GM23338 (cell line): ENCODE data around the gene SRP72. TPM values are rescaled to one million over a fixed set of nuclear protein-coding genes. Genes with fewer than 3 reads are reported as not detected.

ENCODE experiments used
- ATAC-seq: fragments of 200-7000 bp; cut with Tn5 transposase; 3 replicates; pipeline ENCODE4 v1.9.1; 2020
- DNase-seq: peaks from one replicate; pipeline ENCODE4 v3.0.0-alpha.2; 2015; ENCODE audit warnings: low spot score
- H2AFZ ChIP-seq: fragments of 200-600 bp; sonication (generic); 2 replicates; pipeline ENCODE4 v1.8.0; 2016; ENCODE audit warnings: antibody characterized with exemption, mild to moderate bottlenecking, moderate library complexity
- H3F3A ChIP-seq: fragments of 200-600 bp; sonication (generic); replicated peaks from 2 replicates; pipeline ENCODE4 v1.8.0; 2017; ENCODE audit warnings: antibody characterized with exemption, mixed run types, low read depth
- H3K27ac ChIP-seq: fragments of 200-600 bp; sonication (generic); 2 replicates; pipeline ENCODE4 v1.6.1; 2016; ENCODE audit warnings: low read depth
- H3K27me3 ChIP-seq: fragments of 200-600 bp; sonication (generic); 2 replicates; pipeline ENCODE4 v1.8.0; 2016; ENCODE audit warnings: mild to moderate bottlenecking, mixed run types, moderate library complexity; ENCODE audit not compliant: insufficient read depth
- H3K36me3 ChIP-seq: fragments of 200-600 bp; sonication (generic); 2 replicates; pipeline ENCODE4 v1.8.0; 2016; ENCODE audit warnings: mild to moderate bottlenecking; ENCODE audit not compliant: insufficient read depth
- H3K4me1 ChIP-seq: fragments of 200-600 bp; sonication (generic); 2 replicates; pipeline ENCODE4 v1.8.0; 2016; ENCODE audit warnings: mild to moderate bottlenecking, moderate library complexity; ENCODE audit not compliant: insufficient read depth
- H3K4me2 ChIP-seq: fragments of 200-600 bp; sonication (generic); 2 replicates; pipeline ENCODE4 v1.7.1; 2017; ENCODE audit warnings: mixed run types
- H3K4me3 ChIP-seq: fragments of 200-600 bp; sonication (generic); 2 replicates; pipeline ENCODE4 v1.6.1; 2016; ENCODE audit warnings: mixed run types
- H3K79me2 ChIP-seq: fragments of 200-600 bp; sonication (generic); replicated peaks from 2 replicates; pipeline ENCODE4 v1.8.0; 2017; ENCODE audit warnings: mild to moderate bottlenecking; ENCODE audit not compliant: insufficient read depth
- H3K9me2 ChIP-seq: fragments of 200-600 bp; sonication (generic); 2 replicates; pipeline ENCODE4 v1.8.0; 2017; ENCODE audit not compliant: insufficient read depth
- H4K20me1 ChIP-seq: fragments of 200-600 bp; sonication (generic); replicated peaks from 2 replicates; pipeline ENCODE4 v1.8.0; 2017; ENCODE audit warnings: mild to moderate bottlenecking; ENCODE audit not compliant: insufficient read depth
- H3K27ac Mint-ChIP-seq: 2 replicates; pipeline ENCODE4 v1.8.0; 2020; ENCODE audit warnings: inconsistent platforms, mild to moderate bottlenecking, moderate library complexity, mixed read lengths
- H3K27me3 Mint-ChIP-seq: 3 replicates; pipeline ENCODE4 v1.8.0; 2022; ENCODE audit warnings: low read depth, mild to moderate bottlenecking, moderate library complexity, mixed read lengths, inconsistent platforms; ENCODE audit not compliant: insufficient read depth, poor library complexity
- H3K36me3 Mint-ChIP-seq: 3 replicates; pipeline ENCODE4 v1.8.0; 2021; ENCODE audit warnings: low read depth, mild to moderate bottlenecking, inconsistent platforms, moderate library complexity, mixed read lengths
- H3K4me1 Mint-ChIP-seq: 3 replicates; pipeline ENCODE4 v1.8.0; 2020; ENCODE audit warnings: mild to moderate bottlenecking, inconsistent platforms, mixed read lengths
- H3K4me3 Mint-ChIP-seq: 3 replicates; pipeline ENCODE4 v1.8.0; 2021; ENCODE audit warnings: moderate library complexity, mild to moderate bottlenecking, inconsistent platforms, mixed read lengths
- H3K9me3 Mint-ChIP-seq: 3 replicates; pipeline ENCODE4 v1.8.0; 2020; ENCODE audit warnings: moderate library complexity, mild to moderate bottlenecking, inconsistent platforms, mixed read lengths
- CREB1 ChIP-seq: fragments of 250-450 bp; sonication (Bioruptor Pico); IDR thresholded peaks from 2 replicates; pipeline ENCODE4 v1.5.0; 2020; ENCODE audit warnings: low read depth, mild to moderate bottlenecking, moderate library complexity
- CTCF ChIP-seq, 2 experiments: fragments of 200-600 bp in 1 of 2; sonication (generic) in 1 of 2; conservative IDR thresholded peaks; 2 replicates each; pipeline versions ENCODE4 v1.5.1 to v1.6.1; 2016 to 2017; ENCODE audit warnings: antibody characterized with exemption in 2 of 2, low read depth in 2 of 2, mild to moderate bottlenecking in 2 of 2, moderate library complexity in 1 of 2
- EZH2 ChIP-seq: fragments of 200-600 bp; sonication (generic); IDR thresholded peaks from one replicate; pipeline ENCODE4 v1.8.0; 2017; ENCODE audit warnings: antibody characterized with exemption, mild to moderate bottlenecking, low read depth; ENCODE audit not compliant: unreplicated experiment
- EZH2phosphoT487 ChIP-seq: fragments of 200-600 bp; sonication (generic); IDR thresholded peaks from one replicate; pipeline ENCODE4 v1.8.1; 2018; ENCODE audit warnings: antibody characterized with exemption; ENCODE audit not compliant: unreplicated experiment
- JUNB ChIP-seq: IDR thresholded peaks from one replicate; pipeline ENCODE4 v1.6.1; 2016; ENCODE audit warnings: antibody characterized with exemption; ENCODE audit not compliant: unreplicated experiment
- NANOG ChIP-seq: IDR thresholded peaks from 2 replicates; pipeline ENCODE4 v1.6.1; 2016; ENCODE audit warnings: antibody characterized with exemption, borderline replicate concordance
- POLR2AphosphoS5 ChIP-seq: IDR thresholded peaks from 2 replicates; pipeline ENCODE4 v1.6.1; 2016; ENCODE audit warnings: antibody characterized with exemption, low read depth
- REST ChIP-seq: IDR thresholded peaks from one replicate; pipeline ENCODE4 v1.6.1; 2018; ENCODE audit warnings: antibody characterized with exemption; ENCODE audit not compliant: unreplicated experiment
- STAT1 ChIP-seq: IDR thresholded peaks from one replicate; pipeline ENCODE4 v1.6.1; 2016; ENCODE audit warnings: antibody characterized with exemption; ENCODE audit not compliant: unreplicated experiment
- ZNF114 ChIP-seq: fragments of 250-450 bp; sonication (Bioruptor Pico); IDR thresholded peaks from 2 replicates; pipeline ENCODE4 v1.5.0; 2020; ENCODE audit warnings: mild to moderate bottlenecking, moderate library complexity
- ZNF331 ChIP-seq: fragments of 250-450 bp; sonication (Bioruptor Pico); IDR thresholded peaks from 2 replicates; pipeline ENCODE4 v1.5.0; 2020; ENCODE audit warnings: low read depth, mild to moderate bottlenecking, moderate library complexity
- polyA plus RNA-seq: library from polyadenylated mRNA; unstranded; fragments of >200 nt; fragmentation: Nextera tagmentation; extraction: Ambion mirVana; gene quantifications from 2 replicates; pipeline ENCODE4 v1.2.1, GENCODE V29; 2016
- total RNA-seq: library from RNA; depleted of rRNA; stranded (reverse); fragments of >200 nt; shearing (Covaris generic); gene quantifications from 2 replicates; pipeline ENCODE4 v1.2.3, GENCODE V29; 2014
- TF ChIP-seq, protein P1 (sequence below): fragments of 250-450 bp; sonication (Bioruptor Pico); IDR thresholded peaks from 2 replicates; pipeline ENCODE4 v1.5.0; 2020; ENCODE audit warnings: mild to moderate bottlenecking, moderate library complexity
- TF ChIP-seq, protein P2 (sequence below): IDR thresholded peaks from 2 replicates; pipeline ENCODE4 v1.6.1; 2016; ENCODE audit warnings: antibody characterized with exemption

The SRP72 gene
- total and polyA plus RNA-seq, 2 experiments from 2014 or later = 84.6 to 174 TPM

- Mint-ChIP-seq H3K4me1 (no peaks in the 10 kb centered on the region), H3K9me3 (no peaks in the 10 kb centered on the region), H3K4me3 (no peak overlapping the region), H3K27ac (no peak overlapping the region), H3K27me3 (no peaks in the 10 kb centered on the region), H3K36me3 (no peaks in the 10 kb centered on the region)
- Histone ChIP-seq H2AFZ (no peak overlapping the region), H3F3A (no peaks in the 10 kb centered on the region), H3K4me2 (no peak overlapping the region), H4K20me1 (no peaks in the 10 kb centered on the region), H3K27me3 (no peaks in the 10 kb centered on the region), H3K36me3 (no peaks in the 10 kb centered on the region), H3K9me2 (no peaks in the 10 kb centered on the region), H3K79me2 (no peaks in the 10 kb centered on the region), H3K4me3 (no peak overlapping the region), H3K27ac (no peak overlapping the region), H3K4me1 (no peaks in the 10 kb centered on the region)
- ATAC-seq (no peak), DNase-seq (no peak)
- TF ChIP-seq EZH2phosphoT487 (no peak), NANOG (no peak), EZH2 (no peak), REST (no peak), CREB1 (CRISPR knock-in tag) (no peak), JUNB (no peak), POLR2AphosphoS5 (no peak), STAT1 (no peak), ZNF114 (CRISPR knock-in tag) (no peak), ZNF331 (CRISPR knock-in tag) (no peak), CTCF (conservative IDR thresholded peaks at IDR 0.05; ENCODE audit: low read depth in 2 of 2) (no peak)
- TF ChIP-seq, protein P1, sequence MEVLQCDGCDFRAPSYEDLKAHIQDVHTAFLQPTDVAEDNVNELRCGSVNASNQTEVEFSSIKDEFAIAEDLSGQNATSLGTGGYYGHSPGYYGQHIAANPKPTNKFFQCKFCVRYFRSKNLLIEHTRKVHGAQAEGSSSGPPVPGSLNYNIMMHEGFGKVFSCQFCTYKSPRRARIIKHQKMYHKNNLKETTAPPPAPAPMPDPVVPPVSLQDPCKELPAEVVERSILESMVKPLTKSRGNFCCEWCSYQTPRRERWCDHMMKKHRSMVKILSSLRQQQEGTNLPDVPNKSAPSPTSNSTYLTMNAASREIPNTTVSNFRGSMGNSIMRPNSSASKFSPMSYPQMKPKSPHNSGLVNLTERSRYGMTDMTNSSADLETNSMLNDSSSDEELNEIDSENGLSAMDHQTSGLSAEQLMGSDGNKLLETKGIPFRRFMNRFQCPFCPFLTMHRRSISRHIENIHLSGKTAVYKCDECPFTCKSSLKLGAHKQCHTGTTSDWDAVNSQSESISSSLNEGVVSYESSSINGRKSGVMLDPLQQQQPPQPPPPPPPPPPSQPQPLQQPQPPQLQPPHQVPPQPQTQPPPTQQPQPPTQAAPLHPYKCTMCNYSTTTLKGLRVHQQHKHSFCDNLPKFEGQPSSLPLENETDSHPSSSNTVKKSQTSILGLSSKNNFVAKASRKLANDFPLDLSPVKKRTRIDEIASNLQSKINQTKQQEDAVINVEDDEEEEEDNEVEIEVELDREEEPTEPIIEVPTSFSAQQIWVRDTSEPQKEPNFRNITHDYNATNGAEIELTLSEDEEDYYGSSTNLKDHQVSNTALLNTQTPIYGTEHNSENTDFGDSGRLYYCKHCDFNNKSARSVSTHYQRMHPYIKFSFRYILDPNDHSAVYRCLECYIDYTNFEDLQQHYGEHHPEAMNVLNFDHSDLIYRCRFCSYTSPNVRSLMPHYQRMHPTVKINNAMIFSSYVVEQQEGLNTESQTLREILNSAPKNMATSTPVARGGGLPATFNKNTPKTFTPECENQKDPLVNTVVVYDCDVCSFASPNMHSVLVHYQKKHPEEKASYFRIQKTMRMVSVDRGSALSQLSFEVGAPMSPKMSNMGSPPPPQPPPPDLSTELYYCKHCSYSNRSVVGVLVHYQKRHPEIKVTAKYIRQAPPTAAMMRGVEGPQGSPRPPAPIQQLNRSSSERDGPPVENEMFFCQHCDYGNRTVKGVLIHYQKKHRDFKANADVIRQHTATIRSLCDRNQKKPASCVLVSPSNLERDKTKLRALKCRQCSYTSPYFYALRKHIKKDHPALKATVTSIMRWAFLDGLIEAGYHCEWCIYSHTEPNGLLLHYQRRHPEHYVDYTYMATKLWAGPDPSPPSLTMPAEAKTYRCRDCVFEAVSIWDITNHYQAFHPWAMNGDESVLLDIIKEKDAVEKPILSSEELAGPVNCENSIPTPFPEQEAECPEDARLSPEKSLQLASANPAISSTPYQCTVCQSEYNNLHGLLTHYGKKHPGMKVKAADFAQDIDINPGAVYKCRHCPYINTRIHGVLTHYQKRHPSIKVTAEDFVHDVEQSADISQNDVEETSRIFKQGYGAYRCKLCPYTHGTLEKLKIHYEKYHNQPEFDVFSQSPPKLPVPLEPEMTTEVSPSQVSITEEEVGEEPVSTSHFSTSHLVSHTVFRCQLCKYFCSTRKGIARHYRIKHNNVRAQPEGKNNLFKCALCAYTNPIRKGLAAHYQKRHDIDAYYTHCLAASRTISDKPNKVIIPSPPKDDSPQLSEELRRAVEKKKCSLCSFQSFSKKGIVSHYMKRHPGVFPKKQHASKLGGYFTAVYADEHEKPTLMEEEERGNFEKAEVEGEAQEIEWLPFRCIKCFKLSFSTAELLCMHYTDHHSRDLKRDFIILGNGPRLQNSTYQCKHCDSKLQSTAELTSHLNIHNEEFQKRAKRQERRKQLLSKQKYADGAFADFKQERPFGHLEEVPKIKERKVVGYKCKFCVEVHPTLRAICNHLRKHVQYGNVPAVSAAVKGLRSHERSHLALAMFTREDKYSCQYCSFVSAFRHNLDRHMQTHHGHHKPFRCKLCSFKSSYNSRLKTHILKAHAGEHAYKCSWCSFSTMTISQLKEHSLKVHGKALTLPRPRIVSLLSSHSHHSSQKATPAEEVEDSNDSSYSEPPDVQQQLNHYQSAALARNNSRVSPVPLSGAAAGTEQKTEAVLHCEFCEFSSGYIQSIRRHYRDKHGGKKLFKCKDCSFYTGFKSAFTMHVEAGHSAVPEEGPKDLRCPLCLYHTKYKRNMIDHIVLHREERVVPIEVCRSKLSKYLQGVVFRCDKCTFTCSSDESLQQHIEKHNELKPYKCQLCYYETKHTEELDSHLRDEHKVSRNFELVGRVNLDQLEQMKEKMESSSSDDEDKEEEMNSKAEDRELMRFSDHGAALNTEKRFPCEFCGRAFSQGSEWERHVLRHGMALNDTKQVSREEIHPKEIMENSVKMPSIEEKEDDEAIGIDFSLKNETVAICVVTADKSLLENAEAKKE (CRISPR knock-in tag) = no peak
- TF ChIP-seq, protein P2, sequence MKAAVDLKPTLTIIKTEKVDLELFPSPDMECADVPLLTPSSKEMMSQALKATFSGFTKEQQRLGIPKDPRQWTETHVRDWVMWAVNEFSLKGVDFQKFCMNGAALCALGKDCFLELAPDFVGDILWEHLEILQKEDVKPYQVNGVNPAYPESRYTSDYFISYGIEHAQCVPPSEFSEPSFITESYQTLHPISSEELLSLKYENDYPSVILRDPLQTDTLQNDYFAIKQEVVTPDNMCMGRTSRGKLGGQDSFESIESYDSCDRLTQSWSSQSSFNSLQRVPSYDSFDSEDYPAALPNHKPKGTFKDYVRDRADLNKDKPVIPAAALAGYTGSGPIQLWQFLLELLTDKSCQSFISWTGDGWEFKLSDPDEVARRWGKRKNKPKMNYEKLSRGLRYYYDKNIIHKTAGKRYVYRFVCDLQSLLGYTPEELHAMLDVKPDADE = no peak
Observed at GRCh38 chr4:56513517-56513916, 46.1 kb downstream of the SRP72 start.
